ENCODE measurements around the gene DAPK2.

- TF ChIP-seq TAF1 (IDR thresholded peaks at IDR 0.05; ENCODE audit: low read depth, low read length) (no peak), POLR2A (IDR thresholded peaks at IDR 0.05; ENCODE audit: low read depth, low read length) (no peak), POLR2AphosphoS5 (IDR thresholded peaks at IDR 0.05; ENCODE audit: low read depth, low read length) (no peak), SPI1 (IDR thresholded peaks at IDR 0.05; ENCODE audit: low read depth, low read length) (no peak), POU2F2 (IDR thresholded peaks at IDR 0.05; ENCODE audit: low read depth, low read length) (no peak)
Observed at GRCh38 chr15:63913336-63913735, 132.9 kb downstream of the DAPK2 start.
